Activated T-cell treated with anti-CD3 and anti-CD28 coated beads, Interleukin-2, amount 50 U/mL, for 1 hour (primary cell): ENCODE results near the gene STAB1.
A peak's percentile ranks its signal among the peaks of the same experiment; 100 is the strongest.

Experiments
- DNase-seq: peaks from one replicate; pipeline ENCODE4 v3.0.0-alpha.2; 2020

The STAB1 gene, protein sequence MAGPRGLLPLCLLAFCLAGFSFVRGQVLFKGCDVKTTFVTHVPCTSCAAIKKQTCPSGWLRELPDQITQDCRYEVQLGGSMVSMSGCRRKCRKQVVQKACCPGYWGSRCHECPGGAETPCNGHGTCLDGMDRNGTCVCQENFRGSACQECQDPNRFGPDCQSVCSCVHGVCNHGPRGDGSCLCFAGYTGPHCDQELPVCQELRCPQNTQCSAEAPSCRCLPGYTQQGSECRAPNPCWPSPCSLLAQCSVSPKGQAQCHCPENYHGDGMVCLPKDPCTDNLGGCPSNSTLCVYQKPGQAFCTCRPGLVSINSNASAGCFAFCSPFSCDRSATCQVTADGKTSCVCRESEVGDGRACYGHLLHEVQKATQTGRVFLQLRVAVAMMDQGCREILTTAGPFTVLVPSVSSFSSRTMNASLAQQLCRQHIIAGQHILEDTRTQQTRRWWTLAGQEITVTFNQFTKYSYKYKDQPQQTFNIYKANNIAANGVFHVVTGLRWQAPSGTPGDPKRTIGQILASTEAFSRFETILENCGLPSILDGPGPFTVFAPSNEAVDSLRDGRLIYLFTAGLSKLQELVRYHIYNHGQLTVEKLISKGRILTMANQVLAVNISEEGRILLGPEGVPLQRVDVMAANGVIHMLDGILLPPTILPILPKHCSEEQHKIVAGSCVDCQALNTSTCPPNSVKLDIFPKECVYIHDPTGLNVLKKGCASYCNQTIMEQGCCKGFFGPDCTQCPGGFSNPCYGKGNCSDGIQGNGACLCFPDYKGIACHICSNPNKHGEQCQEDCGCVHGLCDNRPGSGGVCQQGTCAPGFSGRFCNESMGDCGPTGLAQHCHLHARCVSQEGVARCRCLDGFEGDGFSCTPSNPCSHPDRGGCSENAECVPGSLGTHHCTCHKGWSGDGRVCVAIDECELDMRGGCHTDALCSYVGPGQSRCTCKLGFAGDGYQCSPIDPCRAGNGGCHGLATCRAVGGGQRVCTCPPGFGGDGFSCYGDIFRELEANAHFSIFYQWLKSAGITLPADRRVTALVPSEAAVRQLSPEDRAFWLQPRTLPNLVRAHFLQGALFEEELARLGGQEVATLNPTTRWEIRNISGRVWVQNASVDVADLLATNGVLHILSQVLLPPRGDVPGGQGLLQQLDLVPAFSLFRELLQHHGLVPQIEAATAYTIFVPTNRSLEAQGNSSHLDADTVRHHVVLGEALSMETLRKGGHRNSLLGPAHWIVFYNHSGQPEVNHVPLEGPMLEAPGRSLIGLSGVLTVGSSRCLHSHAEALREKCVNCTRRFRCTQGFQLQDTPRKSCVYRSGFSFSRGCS (N-terminal part only)

DNA sequence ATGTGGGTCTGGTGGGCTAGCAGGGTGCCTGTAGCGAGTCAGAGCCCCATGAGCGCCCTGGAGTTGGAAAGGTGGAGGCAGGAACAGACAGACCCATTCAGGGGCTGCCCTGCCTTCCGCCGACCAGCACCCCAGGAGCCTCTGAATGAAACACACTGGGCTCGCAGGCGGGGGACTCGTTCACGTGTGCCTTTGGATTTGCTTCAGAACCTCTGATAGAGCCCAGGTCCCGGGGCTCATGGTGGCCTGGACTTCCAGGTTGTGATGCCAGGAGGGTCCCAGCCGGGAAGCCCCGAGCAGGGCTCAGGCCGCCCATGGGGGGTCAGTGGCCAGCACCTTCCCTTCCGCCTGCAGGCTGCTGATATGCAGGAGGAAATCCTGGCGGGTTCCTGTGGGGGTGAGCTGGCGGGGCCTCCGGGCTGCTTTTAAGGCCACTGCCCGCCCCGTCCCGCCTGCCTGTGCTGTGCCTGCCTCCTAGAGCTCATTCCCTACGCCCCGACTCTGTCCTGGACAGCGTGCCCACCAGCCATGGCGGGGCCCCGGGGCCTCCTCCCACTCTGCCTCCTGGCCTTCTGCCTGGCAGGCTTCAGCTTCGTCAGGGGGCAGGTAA is at the start of gene STAB1:
TSS of gene STAB1 (plus strand) at position 453 of the 610 bp plus-strand sequence. CDS start at position 529, 76 bp downstream.
- no peak for DNase-seq

DNA sequence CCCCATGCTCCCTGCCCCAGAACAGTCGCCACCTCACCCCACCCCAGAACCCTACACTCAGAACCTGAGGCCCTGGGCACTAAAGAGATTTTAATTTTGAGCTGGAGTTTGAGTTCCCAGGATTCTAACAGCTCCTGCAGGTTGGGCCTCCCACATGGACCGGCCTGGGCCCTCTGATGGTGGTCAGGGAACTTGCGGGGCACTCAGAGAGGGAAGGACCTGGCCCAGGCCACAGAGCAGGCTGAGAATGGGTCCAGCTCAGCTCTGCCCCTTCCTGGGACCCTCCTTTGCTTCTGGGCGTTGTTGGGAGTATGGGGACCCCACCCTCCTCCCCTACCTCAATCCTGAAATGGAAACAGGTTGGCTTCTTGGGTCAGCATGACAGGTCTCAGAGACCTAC is 49.1 kb upstream of the STAB1 start:
- DNase-seq = no peak

DNA sequence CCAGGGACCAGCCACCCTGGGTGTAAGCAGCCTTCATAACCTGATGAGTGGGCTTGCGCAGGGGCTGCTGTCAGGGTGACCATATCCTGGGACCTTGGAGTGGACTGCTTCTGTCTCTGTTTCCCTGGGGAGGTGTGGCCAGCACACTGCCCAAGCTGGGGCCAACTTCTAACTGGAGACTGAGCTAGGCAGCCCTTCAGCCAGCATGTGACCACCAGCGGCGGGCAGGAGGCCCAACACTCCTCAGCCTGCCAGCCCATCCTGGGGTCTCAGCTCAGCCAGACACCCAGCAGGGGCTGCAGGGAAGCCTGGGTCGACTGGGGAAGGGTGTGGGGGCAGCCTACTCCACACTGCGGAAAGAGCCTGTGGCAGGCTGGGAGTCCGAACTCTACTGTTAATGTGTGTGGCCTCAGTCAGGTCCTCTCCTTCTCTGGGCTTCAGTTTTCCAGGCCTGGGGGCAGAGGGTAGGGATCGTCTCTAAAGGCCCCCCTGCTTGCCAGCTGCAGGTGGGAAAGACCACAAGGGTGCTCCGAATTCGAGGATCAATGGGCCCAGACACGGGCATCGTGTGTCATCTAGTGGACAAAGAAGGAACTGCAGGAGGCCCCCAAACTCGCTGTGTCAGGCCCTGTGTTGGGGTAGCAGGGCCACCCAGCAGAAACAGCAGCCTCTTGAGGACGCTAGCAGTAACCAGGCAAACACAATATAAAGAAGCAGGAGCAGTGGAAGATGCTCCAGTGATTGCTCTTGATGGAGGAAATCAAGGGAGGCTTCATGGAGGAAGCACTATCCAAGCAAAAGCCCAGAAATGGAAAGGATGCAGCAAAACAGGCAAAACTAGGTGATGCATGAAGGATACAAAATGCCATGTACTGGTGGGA is 48.3 kb upstream of the STAB1 start:
- DNase-seq = peak; percentile 74

DNA sequence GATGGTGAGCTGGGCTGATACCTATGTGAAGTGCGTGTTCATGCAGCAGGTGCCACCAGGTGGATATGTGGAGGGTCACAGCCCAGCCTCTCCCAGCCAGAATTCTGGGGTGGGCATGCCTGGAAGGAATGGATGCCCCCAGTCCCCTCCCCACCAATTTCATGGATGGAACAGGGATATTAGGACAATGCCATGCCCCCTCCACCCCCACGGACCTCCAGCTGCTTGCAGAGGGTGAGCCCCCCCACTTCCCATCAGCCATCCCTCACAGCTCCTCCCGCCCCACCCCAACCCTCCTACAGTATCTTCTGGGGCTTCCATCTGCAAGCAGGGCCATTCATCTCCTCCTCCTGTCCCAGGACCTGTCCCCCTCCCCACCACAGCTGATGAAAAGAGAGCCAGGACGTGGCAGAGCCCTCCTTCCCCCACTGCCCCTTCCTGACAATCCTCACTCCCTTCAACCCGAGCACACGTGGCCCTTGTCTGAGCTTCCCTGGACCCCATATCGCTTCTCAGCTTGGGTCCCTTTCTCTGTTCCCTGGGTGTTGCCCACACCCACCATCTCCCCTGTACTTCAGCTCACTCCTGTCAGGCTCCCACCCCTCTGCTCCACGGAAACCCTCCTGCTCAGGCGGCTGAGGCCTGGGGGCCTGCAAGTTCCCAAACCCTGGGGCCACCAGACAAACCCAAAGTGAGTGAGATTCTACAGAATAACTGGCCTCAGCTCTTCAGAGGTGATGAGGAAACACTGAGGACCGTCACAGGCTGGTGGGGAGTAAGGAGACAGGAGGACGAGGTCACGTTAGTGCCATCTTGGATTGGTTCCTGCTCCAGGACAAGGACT is 47.4 kb upstream of the STAB1 start:
- no peak for DNase-seq

DNA sequence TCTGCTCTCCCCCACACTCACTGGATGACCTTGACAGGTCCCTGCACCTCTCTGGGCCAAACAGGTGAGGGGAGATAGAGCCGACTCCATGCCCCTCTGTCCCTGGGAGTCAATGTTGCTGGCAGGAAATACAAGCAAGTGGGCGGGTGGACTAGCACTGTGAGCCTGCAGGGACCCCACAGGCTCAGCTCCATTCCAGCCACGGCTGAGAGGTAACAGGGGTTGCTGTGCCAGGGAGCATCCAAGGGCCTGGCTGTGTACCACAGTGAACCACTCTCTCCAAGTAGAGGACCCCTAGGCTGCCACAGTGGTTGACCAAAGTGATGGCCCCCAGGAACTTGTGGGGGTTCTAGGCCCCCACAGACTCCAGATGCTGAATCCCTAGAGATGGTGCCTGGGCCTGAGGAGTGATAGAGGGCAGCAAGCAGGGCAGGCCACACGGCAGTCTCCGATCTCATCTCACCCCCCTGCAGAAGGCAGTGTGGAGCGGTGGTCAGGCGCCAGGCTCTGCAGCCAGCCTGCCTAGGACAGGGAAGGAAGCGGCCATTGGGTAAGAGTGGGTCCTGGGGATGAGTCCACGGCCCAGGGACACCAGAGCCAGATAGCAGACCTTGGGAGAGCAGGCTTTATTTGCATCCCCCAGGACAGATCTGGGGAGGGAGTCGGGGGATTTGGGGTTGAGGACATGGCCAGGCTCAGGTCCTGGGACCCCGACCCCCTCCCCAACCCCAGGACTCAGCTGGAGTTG is 44.5 kb upstream of the STAB1 start:
- DNase-seq = no peak

DNA sequence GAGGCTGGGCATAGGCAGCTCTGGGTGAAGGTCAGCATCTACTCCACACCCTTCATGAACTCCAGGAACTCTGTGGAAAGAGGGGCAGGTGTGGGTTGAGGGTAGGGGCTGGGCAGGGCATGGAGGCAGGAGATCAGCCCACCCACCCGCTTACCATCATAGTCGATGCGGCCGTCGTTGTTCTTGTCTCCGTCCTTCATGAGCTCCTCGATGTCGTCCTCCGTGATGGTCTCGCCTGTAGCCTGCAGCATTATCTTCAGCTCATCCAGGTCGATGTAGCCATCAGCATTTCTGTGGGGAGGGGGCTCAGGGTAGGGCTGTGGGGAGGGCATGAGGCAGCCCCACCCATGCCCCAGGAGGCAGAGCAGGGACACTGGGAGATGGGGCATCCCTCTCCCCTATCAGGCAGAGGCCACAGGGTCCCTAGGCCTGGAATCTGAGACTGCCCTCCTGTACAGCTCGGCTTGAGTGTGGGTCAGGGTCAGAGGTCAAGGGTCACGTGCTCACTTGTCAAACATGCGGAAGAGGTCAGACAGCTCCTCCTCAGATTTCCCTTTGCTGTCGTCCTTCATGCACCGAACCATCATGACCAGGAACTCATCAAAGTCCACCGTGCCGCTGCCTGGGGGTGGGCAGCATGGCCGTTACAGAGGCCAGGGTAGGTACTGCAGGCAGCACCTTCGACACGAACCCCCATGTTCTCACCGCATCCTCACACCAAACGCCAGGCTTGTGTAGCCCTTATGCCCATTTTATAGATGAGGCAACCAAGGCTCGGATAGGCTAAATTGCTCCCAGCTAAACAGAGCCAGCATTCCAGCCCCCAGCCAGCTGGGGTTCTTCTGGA is 43.7 kb upstream of the STAB1 start:
- no peak for DNase-seq

DNA sequence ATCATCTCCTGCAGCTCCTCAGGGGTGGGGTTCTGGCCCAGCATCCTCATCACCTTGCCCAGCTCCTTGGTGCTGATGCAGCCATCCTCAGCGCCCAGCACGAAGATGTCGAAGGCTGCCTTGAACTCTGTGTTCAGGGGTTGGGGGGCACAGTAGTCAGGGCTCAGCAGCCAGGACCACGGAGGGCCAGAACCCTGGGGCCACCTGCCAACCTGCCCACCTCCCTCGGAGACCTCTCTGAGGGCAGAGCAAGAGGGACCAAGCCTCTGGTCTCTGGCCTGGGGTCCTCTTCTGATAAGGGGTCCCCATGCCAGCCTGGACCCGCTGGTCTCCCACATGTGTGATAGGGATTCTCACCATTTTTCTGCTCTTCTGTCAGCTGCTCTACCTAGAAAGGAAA is 43.0 kb upstream of the STAB1 start:
- no peak for DNase-seq

DNA sequence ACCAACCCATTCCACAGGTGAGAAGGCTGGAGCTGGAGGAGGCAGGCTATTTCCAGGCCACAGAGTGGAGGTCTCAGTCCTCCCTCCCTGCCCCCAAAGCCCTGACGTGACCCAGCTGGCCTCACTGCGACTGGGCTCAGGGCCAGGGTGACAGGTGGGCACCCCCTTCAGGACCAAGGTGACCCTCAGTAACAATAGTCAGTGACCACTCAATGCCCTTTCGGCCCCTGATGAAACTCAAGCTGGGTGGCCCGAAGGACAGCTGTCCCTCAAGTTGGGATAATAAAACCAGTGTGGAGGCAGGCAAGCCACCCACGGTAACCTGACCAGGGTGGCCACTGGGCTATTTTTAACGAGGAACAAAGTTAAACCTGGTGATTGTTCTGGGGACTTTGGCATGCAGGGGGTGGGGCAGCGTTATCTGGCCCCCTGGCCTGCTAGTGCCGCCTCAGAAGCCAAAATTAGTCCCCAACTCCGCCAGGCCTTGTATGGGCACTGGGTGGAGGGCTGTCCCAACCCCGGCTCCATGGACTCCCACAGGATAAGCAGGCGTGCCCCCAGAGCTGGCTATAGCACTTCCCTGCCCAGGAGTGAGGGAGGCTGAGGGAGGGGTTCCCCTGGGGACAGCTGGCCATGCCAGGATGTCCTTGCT is 42.4 kb upstream of the STAB1 start:
- DNase-seq = no peak

DNA sequence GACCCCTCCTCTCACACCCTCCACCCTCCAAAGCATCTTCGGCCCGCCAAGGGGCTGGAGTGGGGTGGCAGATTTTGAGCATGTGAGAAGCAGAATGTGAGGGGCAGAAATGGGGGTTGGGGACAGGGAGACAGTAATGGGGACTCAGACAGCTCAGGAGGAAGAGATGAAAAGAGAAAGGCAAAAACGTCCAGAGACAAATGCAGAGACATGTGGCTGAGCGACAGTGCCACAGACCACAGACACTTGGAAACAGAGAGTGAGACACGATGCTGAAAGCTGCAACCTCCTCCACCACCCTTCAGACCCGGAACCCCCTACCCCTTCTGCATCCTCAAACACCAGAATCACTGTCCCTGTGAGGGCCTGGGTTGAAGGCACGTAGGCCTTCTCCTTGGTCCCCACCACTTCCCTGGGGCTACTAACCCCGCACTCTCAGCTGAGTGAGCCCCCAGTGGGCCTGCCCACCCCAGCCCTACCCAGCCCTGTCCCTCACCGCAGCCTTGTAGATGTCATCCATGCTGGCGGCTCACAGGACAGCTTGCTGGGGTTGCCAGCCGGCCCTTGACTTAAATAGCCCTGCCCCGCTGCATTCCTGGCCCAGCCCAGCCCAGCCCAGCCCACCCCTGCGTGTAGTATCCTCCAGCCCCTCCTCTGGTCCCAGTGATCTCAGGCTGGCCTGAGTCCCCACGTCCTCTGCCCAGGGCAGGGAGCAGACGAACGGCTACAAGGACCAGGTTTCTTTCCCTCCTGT is 41.5 kb upstream of the STAB1 start, which contains the start of gene TNNC1:
TSS of gene TNNC1 (minus strand) at position 546 of the 754 bp plus-strand sequence. CDS start at position 520, 26 bp downstream.
- DNase-seq = no peak

DNA sequence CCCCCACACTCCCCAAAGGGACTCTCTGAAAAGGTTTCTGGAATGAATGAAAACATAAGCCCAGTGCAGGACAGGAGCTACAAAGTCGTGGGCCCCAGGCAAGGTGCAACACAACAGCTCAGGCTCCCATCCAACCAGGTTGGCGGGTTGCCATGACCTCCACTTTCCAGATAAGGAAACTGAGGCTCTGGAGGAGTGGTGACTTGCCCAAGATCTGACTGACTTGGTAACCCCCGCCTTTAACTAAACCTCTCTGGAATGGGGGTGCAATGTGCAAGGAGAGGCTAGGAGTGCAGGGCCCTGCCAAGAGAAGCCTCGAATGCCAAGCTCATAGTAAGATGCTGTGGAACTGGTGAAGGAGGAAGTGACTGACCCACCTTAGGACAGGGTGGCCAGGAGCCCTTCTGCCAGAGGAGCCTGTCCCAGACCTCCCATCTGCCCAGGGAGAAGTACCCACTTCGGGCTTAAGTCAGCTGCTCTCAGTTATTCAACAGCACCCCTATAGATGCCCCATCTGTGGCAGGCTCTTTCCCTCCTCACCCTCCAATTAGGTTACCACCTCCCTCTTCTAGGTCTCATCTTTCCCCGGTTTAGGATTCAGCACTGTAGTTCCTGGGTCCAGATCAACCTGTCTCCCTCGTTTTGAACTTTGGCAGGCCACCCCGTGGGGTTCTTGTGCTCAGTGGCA is 40.7 kb upstream of the STAB1 start:
- no peak for DNase-seq

DNA sequence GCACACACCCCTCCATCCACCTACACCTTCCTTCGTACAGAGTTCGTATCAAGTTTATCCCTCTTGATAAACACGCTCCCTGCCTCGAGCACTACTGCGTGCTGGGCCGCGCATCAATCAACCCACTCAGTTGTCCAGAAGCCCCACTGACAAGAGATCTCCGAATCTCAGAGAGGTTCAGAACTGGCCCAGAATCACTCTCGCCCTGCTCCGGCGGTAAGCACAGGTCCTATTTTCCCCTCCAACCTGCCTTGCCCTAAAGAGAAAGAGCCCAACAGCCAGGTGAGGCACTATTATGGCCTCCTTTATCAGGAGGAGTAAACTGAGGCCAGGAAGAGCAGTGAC is 40.2 kb upstream of the STAB1 start:
- DNase-seq = no peak

DNA sequence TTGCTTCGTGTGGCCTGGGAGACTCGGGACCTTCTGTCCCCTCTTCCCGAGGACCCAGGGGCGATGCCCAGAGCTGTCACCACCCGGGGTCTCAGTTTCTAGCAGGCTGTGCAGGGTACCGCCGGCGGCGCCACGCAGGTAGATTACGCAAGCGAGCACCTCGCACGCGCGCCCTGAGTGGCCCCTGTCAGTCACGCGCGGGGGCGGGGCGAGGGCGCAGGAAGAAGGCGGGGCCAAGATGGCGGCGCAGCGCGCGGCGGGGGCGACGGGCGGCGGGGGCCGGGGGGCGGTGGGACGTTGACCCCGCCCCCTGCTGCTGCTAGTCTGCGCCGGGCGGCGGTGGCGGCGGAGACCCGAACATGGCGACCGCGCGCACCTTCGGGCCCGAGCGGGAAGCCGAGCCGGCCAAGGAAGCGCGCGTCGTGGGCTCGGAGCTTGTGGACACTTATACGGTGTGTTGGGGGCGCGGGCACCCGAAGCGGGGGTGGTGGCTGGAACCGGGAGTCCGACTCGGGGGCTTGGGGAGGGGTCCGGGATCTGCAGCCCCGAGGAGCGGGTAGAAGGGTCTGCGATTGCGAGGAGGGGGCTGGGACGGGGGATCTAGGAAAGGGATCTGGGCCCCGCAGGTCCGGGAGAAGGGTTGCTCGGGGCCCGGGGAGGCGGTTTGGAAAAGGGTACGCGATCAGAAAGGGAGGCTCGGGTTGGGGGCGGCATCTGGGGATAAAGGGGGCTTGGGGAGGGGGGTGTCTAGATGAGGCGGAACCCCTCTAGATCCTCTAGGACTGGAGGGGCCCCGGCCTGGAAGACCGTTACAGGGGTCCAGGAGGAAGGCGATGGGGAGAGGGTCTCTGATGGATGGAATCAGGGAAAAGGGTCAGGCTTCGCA is 39.6 kb upstream of the STAB1 start, which contains the start of gene NISCH:
TSS of gene NISCH (plus strand) at position 322 of the 886 bp plus-strand sequence. CDS start at position 360, 38 bp downstream.
- peak; percentile 99 for DNase-seq

DNA sequence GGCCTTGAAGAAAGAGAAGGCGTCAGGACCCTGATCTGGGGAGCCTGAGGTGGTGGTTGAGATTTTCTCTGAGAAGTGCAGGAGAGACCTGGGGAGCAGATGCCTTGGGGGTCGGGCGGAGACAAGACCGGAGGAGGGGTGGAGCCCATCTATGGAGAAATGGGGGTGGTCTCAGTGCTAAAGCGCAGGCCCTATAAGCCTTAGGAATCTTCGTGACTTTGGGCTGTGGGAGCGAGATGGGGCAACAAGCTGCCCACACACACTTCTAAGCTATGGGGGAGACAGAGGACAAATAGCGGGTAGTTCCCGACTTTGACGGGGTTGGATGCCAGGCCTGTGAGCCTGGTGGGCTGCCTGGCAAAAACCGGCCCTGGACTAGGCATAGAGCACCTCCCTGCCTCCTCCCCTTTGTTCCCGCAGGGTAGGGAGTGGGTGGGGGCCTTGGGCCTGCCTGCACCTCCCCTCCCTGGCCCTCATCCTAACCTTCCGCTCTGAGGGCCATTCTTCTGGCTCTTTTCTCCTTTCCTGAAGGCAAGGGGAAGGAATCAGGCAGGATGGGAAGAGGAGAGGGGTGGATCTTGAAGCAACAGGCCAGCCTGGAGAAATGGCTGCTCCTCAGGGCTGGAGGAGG is 38.9 kb upstream of the STAB1 start:
- peak; percentile 35 for DNase-seq

DNA sequence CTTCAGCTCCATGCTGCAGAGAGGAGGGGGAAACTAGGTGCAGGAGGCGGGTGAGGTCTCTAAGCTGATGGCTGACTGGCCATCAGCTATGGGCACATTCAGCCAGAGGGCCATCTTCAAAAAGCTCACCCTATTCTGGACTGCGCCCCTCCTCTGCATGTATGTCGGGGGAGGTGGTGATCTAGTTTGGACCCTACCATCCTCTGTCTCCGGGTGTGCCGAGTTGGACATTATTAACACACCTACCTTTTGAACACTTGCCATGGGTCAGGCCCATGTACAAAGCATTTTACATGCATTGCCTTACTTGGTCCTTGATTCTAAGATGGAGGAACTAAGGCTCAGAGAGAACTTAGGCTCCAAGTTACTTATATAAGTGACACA is 38.3 kb upstream of the STAB1 start:
- DNase-seq = no peak
